Endodermal cell (in vitro differentiated cells): ENCODE data around the gene HSPA4L. TPM values are rescaled to one million over a fixed set of nuclear protein-coding genes. Genes with fewer than 3 reads are reported as not detected.

Source experiments
- DNase-seq: peaks from one replicate; pipeline ENCODE4 v3.0.0-alpha.2; 2017
- H3K27ac ChIP-seq: 2 replicates; pipeline ENCODE4 v1.5.1; 2013; ENCODE audit warnings: mild to moderate bottlenecking, low read depth, low read length, moderate library complexity
- H3K27me3 ChIP-seq: 2 replicates; pipeline ENCODE4 v1.6.1; 2013; ENCODE audit warnings: mild to moderate bottlenecking, low read length, moderate library complexity; ENCODE audit not compliant: insufficient read depth, control insufficient read depth, poor library complexity, severe bottlenecking
- H3K36me3 ChIP-seq: 2 replicates; pipeline ENCODE4 v1.7.0; 2013; ENCODE audit warnings: mild to moderate bottlenecking, low read length, moderate library complexity; ENCODE audit not compliant: control insufficient read depth, insufficient read depth
- H3K4me1 ChIP-seq: one replicate; pipeline ENCODE4 v1.7.0; 2013; ENCODE audit warnings: low read length; ENCODE audit not compliant: control insufficient read depth, insufficient read depth
- H3K4me3 ChIP-seq: 2 replicates; pipeline ENCODE4 v1.5.1; 2013; ENCODE audit warnings: mild to moderate bottlenecking, low read length, moderate library complexity
- H3K9ac ChIP-seq: 2 replicates; pipeline ENCODE4 v1.6.1; 2013; ENCODE audit warnings: mild to moderate bottlenecking, low read length, moderate library complexity; ENCODE audit not compliant: poor library complexity, severe bottlenecking; ENCODE audit errors: extremely low read depth
- H3K9me3 ChIP-seq: 2 replicates; pipeline ENCODE4 v1.6.1; 2013; ENCODE audit warnings: mild to moderate bottlenecking, low read length, moderate library complexity; ENCODE audit not compliant: control insufficient read depth
- H3K27ac Mint-ChIP-seq: 2 replicates; pipeline ENCODE4 v1.8.0; 2020; ENCODE audit warnings: mixed read lengths
- H3K27me3 Mint-ChIP-seq: 2 replicates; pipeline ENCODE4 v1.8.0; 2021; ENCODE audit warnings: mild to moderate bottlenecking, mixed read lengths; ENCODE audit not compliant: insufficient read depth
- H3K36me3 Mint-ChIP-seq: 2 replicates; pipeline ENCODE4 v1.8.0; 2020; ENCODE audit warnings: low read depth, mixed read lengths
- H3K4me1 Mint-ChIP-seq: 2 replicates; pipeline ENCODE4 v1.8.0; 2020; ENCODE audit warnings: mixed read lengths
- H3K4me3 Mint-ChIP-seq: 2 replicates; pipeline ENCODE4 v1.8.0; 2020; ENCODE audit warnings: mild to moderate bottlenecking, moderate library complexity, mixed read lengths
- H3K9me3 Mint-ChIP-seq: 2 replicates; pipeline ENCODE4 v1.8.0; 2020; ENCODE audit warnings: mild to moderate bottlenecking, mixed read lengths
- CTCF ChIP-seq: fragments of 200-600 bp; sonication (generic); conservative IDR thresholded peaks from 2 replicates; pipeline ENCODE4 v1.5.0; 2021; ENCODE audit warnings: antibody characterized with exemption, mild to moderate bottlenecking
- WGBS, 2 experiments: methylation state at CpG; one replicate each; pipeline versions ENCODE4 v1.1.5 to v1.1.7; 2013; ENCODE audit warnings: missing lambda C conversion rate in 2 of 2, mixed read lengths in 1 of 2; ENCODE audit not compliant: insufficient coverage in 1 of 2, insufficient read length in 1 of 2; 5-methylcytosine and 5-hydroxymethylcytosine counted together
- total RNA-seq, 2 donors: library from RNA; stranded (reverse); fragmentation: NEBNext Ultra II Directional in 1 of 2; extraction: Animal tissue kit (Norgen Biotek cat#: 25700) in 1 of 2; gene quantifications; 2 replicates in 1 of 2; 3 replicates in 1 of 2; pipeline ENCODE4 v1.2.1, GENCODE V29; 2021

HSPA4L gene
- total RNA-seq, 2 donors from 2014 or later: 2.0 to 6.2 TPM

- H3K4me3 Mint-ChIP-seq: no peak overlapping the region
- Histone ChIP-seq H3K9me3 (peaks cover 14% of the 10 kb centered on the region), H3K9ac (no peak overlapping the region), H3K27ac (no peak overlapping the region), H3K4me1 (no peaks in the 10 kb centered on the region), H3K27me3 (no peaks in the 10 kb centered on the region), H3K36me3 (no peaks in the 10 kb centered on the region), H3K4me3 (no peak overlapping the region)
- WGBS, 2 experiments: 81 to 97% methylated on average over 3 to 4 of the region's 4 CpGs
- peaks cover 15% of the 10 kb centered on the region for H3K9me3 Mint-ChIP-seq
- no peaks in the 10 kb centered on the region for H3K4me1 Mint-ChIP-seq
- no peak for DNase-seq
- H3K27me3 Mint-ChIP-seq: no peaks in the 10 kb centered on the region
- TF ChIP-seq CTCF: no peak
- H3K36me3 Mint-ChIP-seq: no peaks in the 10 kb centered on the region
- H3K27ac Mint-ChIP-seq: no peak overlapping the region
Observed at GRCh38 chr4:127737295-127737694, 44.8 kb upstream of the HSPA4L start.

- no peak overlapping the region for H3K4me3 ChIP-seq
- no peaks in the 10 kb centered on the region for H3K36me3 Mint-ChIP-seq
- H3K9me3 Mint-ChIP-seq: peaks cover 15% of the 10 kb centered on the region
- H3K9ac ChIP-seq: no peak overlapping the region
- TF ChIP-seq CTCF: no peak
- WGBS, 2 experiments: 95% methylated on average over 1 of the region's 1 CpG; no CpG with 5 or more reads in 1 of the 2 experiments
- no peak overlapping the region for H3K4me3 Mint-ChIP-seq
- no peak overlapping the region for H3K27ac Mint-ChIP-seq
- no peaks in the 10 kb centered on the region for H3K4me1 Mint-ChIP-seq
- peaks cover 15% of the 10 kb centered on the region for H3K9me3 ChIP-seq
- H3K27me3 Mint-ChIP-seq: no peaks in the 10 kb centered on the region
- no peaks in the 10 kb centered on the region for H3K4me1 ChIP-seq
- H3K36me3 ChIP-seq: no peaks in the 10 kb centered on the region
- no peak overlapping the region for H3K27ac ChIP-seq
- no peaks in the 10 kb centered on the region for H3K27me3 ChIP-seq
- DNase-seq: no peak
Observed at GRCh38 chr4:127741247-127741646, 40.9 kb upstream of the HSPA4L start.

DNA sequence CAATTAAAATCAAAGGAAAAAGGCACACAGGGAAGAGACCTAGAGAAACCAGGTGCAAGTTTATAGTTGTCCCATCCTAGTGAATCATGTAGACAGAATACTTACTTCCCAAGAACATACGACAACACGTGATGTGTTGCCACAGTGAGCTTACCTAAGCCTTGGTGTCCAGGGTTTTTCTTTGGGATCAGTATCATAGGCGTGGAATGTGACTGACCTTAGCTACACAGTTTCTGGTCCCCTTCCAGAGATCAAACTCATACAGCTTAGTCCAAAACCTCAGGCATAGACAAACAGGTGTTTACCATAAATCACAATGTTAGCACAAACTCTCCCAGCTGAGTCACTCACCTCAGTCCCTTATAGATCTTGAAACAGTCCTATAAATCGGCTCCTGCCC lies 34.2 kb upstream of the HSPA4L start:
- WGBS, 2 experiments: 90 to 96% methylated on average over 3 to 4 of the region's 4 CpGs
- H3K27ac Mint-ChIP-seq: no peak overlapping the region
- H3K4me3 Mint-ChIP-seq: no peak overlapping the region

More for the DNA sequence above, 34.2 kb upstream of the HSPA4L start:
- Mint-ChIP-seq H3K4me1 (no peaks in the 10 kb centered on the region), H3K9me3 (peaks cover 26% of the 10 kb centered on the region), H3K27me3 (no peaks in the 10 kb centered on the region), H3K36me3 (peaks cover 3% of the 10 kb centered on the region)
- H3K9me3 ChIP-seq: peaks cover 30% of the 10 kb centered on the region
- TF ChIP-seq CTCF: no peak
- no peak overlapping the region for H3K4me3 ChIP-seq
- no peak overlapping the region for H3K27ac ChIP-seq
- no peak for DNase-seq
- no peaks in the 10 kb centered on the region for H3K36me3 ChIP-seq
- H3K27me3 ChIP-seq: no peaks in the 10 kb centered on the region
- no peaks in the 10 kb centered on the region for H3K4me1 ChIP-seq
- no peak overlapping the region for H3K9ac ChIP-seq
